Measurements from ENCODE around the gene HDHD5. TPM values are rescaled to one million over a fixed set of nuclear protein-coding genes. Genes with fewer than 3 reads are reported as not detected.
"Not testable (repeated sequence)": the region's sequence is repeated elsewhere in the genome, so short reads cannot be mapped to it uniquely, and the experiment has no call there.

HDHD5 gene
- polyA plus RNA-seq, 1 donor from 2014 or later: 49.4 TPM

GRCh38 chr22:17167486-17167885 lies 8.4 kb upstream of the HDHD5 start:
- H3K4me3 Mint-ChIP-seq: no peak overlapping the region
- peaks cover 2 to 4% (median 4%) of the 10 kb centered on the region in 3 donors for H3K4me1 Mint-ChIP-seq
- H3K9me3 Mint-ChIP-seq: no peaks in the 10 kb centered on the region
- H3K27me3 Mint-ChIP-seq: peaks cover 2% of the 10 kb centered on the region
- H3K27ac Mint-ChIP-seq: no peak overlapping the region
- H3K36me3 Mint-ChIP-seq: no peaks in the 10 kb centered on the region

GRCh38 chr22:17164392-17165024 lies 5.4 kb upstream of the HDHD5 start:
- Mint-ChIP-seq H3K27me3 (peaks cover 2% of the 10 kb centered on the region), H3K9me3 (no peaks in the 10 kb centered on the region), H3K4me3 (peak overlapping the region in 1 of 4 donors; percentile 63), H3K27ac (no peak overlapping the region), H3K4me1 (peaks cover 3 to 6% (median 5%) of the 10 kb centered on the region in 3 donors), H3K36me3 (no peaks in the 10 kb centered on the region)

GRCh38 chr22:17162731-17163130 lies 3.7 kb upstream of the HDHD5 start:
- Mint-ChIP-seq H3K4me3 (peak overlapping the region in 1 of 4 donors; percentile 74), H3K4me1 (peaks cover 5 to 8% (median 7%) of the 10 kb centered on the region in 3 donors), H3K27ac (no peak overlapping the region), H3K9me3 (no peaks in the 10 kb centered on the region), H3K36me3 (no peaks in the 10 kb centered on the region), H3K27me3 (peaks cover 1% of the 10 kb centered on the region)

- no peak overlapping the region for H3K27ac Mint-ChIP-seq
- H3K4me3 Mint-ChIP-seq: peak overlapping the region in 1 of 4 donors; percentile 74
- peaks cover 5 to 8% (median 7%) of the 10 kb centered on the region in 3 donors for H3K4me1 Mint-ChIP-seq
- no peaks in the 10 kb centered on the region for H3K9me3 Mint-ChIP-seq
- H3K27me3 Mint-ChIP-seq: no peaks in the 10 kb centered on the region
- no peaks in the 10 kb centered on the region for H3K36me3 Mint-ChIP-seq
Measured at GRCh38 chr22:17161991-17162390, 2.9 kb upstream of the HDHD5 start.

- H3K27me3 Mint-ChIP-seq: no peaks in the 10 kb centered on the region
- H3K9me3 Mint-ChIP-seq: no peaks in the 10 kb centered on the region
- peak overlapping the region in 2 of 3 donors; percentile 29 to 73 for H3K27ac Mint-ChIP-seq
- no peaks in the 10 kb centered on the region for H3K36me3 Mint-ChIP-seq
- peaks cover 13 to 17% (median 15%) of the 10 kb centered on the region in 3 donors for H3K4me1 Mint-ChIP-seq
- peak overlapping the region; percentile 86 to 95 (median 89) for H3K4me3 Mint-ChIP-seq
Measured at GRCh38 chr22:17159504-17159951, 451 bp upstream of the HDHD5 start.

GRCh38 chr22:17158176-17158567 lies 905 bp downstream of the HDHD5 start:
- Mint-ChIP-seq H3K36me3 (no peaks in the 10 kb centered on the region), H3K27me3 (no peaks in the 10 kb centered on the region), H3K9me3 (no peaks in the 10 kb centered on the region), H3K4me3 (peak overlapping the region; percentile 86 to 91 (median 88)), H3K27ac (peak overlapping the region in 2 of 3 donors; percentile 29 to 73), H3K4me1 (peaks cover 13 to 17% (median 15%) of the 10 kb centered on the region in 3 donors)

GRCh38 chr22:17157714-17158113 lies 1.4 kb downstream of the HDHD5 start:
- no peaks in the 10 kb centered on the region for H3K27me3 Mint-ChIP-seq
- peak overlapping the region in 1 of 3 donors; percentile 73 for H3K27ac Mint-ChIP-seq
- H3K9me3 Mint-ChIP-seq: no peaks in the 10 kb centered on the region
- H3K4me1 Mint-ChIP-seq: peaks cover 13 to 17% (median 15%) of the 10 kb centered on the region in 3 donors
- H3K36me3 Mint-ChIP-seq: no peaks in the 10 kb centered on the region
- peak overlapping the region; percentile 86 to 91 (median 88) for H3K4me3 Mint-ChIP-seq

- Mint-ChIP-seq H3K9me3 (no peaks in the 10 kb centered on the region), H3K27ac (peak overlapping the region; percentile 9 to 62 (median 31)), H3K4me1 (peaks cover 13 to 21% (median 19%) of the 10 kb centered on the region in 3 donors), H3K27me3 (no peaks in the 10 kb centered on the region), H3K36me3 (no peaks in the 10 kb centered on the region), H3K4me3 (peak overlapping the region in 1 of 4 donors; percentile 27)
Measured at GRCh38 chr22:17155941-17156340, 3.1 kb downstream of the HDHD5 start.

GRCh38 chr22:17152971-17153370 lies 6.1 kb downstream of the HDHD5 start:
- H3K4me3 Mint-ChIP-seq: no peak overlapping the region
- H3K27me3 Mint-ChIP-seq: no peaks in the 10 kb centered on the region
- H3K9me3 Mint-ChIP-seq: no peaks in the 10 kb centered on the region
- peaks cover 6 to 17% (median 14%) of the 10 kb centered on the region in 3 donors for H3K4me1 Mint-ChIP-seq
- no peak overlapping the region for H3K27ac Mint-ChIP-seq
- H3K36me3 Mint-ChIP-seq: no peaks in the 10 kb centered on the region

- Mint-ChIP-seq H3K27me3 (no peaks in the 10 kb centered on the region), H3K27ac (peak overlapping the region in 1 of 3 donors; percentile 22), H3K4me1 (peaks cover 6 to 17% (median 14%) of the 10 kb centered on the region in 3 donors), H3K36me3 (peaks cover 5% of the 10 kb centered on the region), H3K9me3 (no peaks in the 10 kb centered on the region), H3K4me3 (peak overlapping the region in 1 of 4 donors; percentile 39)
Measured at GRCh38 chr22:17152340-17152739, 6.7 kb downstream of the HDHD5 start.

GRCh38 chr22:17149076-17149815 lies 9.8 kb downstream of the HDHD5 start:
- no peaks in the 10 kb centered on the region for H3K27me3 Mint-ChIP-seq
- H3K4me3 Mint-ChIP-seq: no peak overlapping the region
- H3K4me1 Mint-ChIP-seq: peaks cover 0 to 7% (median 5%) of the 10 kb centered on the region in 3 donors
- peaks cover 5% of the 10 kb centered on the region for H3K36me3 Mint-ChIP-seq
- no peak overlapping the region for H3K27ac Mint-ChIP-seq
- H3K9me3 Mint-ChIP-seq: no peaks in the 10 kb centered on the region

- H3K27ac Mint-ChIP-seq, H3K4me1 Mint-ChIP-seq: not testable (repeated sequence)
Measured at GRCh38 chr22:17147458-17147857, 11.6 kb downstream of the HDHD5 start.

GRCh38 chr22:17145021-17145680 lies 13.9 kb downstream of the HDHD5 start:
- Mint-ChIP-seq H3K4me1 (no peaks in the 10 kb centered on the region), H3K27ac (no peak overlapping the region), H3K9me3 (no peaks in the 10 kb centered on the region), H3K36me3 (peaks cover 9% of the 10 kb centered on the region), H3K4me3 (no peak overlapping the region), H3K27me3 (no peaks in the 10 kb centered on the region)

More at GRCh38 chr22:17147458-17147857, 11.6 kb downstream of the HDHD5 start:
- not testable (repeated sequence) for H3K9me3 Mint-ChIP-seq, H3K27me3 Mint-ChIP-seq, H3K36me3 Mint-ChIP-seq, H3K4me3 Mint-ChIP-seq

- H3K4me3 Mint-ChIP-seq: no peak overlapping the region
- H3K27me3 Mint-ChIP-seq: no peaks in the 10 kb centered on the region
- peaks cover 9% of the 10 kb centered on the region for H3K36me3 Mint-ChIP-seq
- H3K27ac Mint-ChIP-seq: no peak overlapping the region
- no peaks in the 10 kb centered on the region for H3K9me3 Mint-ChIP-seq
- no peaks in the 10 kb centered on the region for H3K4me1 Mint-ChIP-seq
Measured at GRCh38 chr22:17143826-17144225, 15.3 kb downstream of the HDHD5 start.

- no peaks in the 10 kb centered on the region for H3K9me3 Mint-ChIP-seq
- no peak overlapping the region for H3K27ac Mint-ChIP-seq
- no peak overlapping the region for H3K4me3 Mint-ChIP-seq
- H3K27me3 Mint-ChIP-seq: no peaks in the 10 kb centered on the region
- H3K36me3 Mint-ChIP-seq: peaks cover 9% of the 10 kb centered on the region
- no peaks in the 10 kb centered on the region for H3K4me1 Mint-ChIP-seq
Measured at GRCh38 chr22:17143101-17143500, 16.0 kb downstream of the HDHD5 start.

Data from IgD-negative memory B cell (primary cell).